Measurements from ENCODE around the gene EGFLAM.

The EGFLAM gene

GRCh38 chr5:38466424-38467189 is 208.2 kb downstream of the EGFLAM start:
- TF ChIP-seq, protein P1, sequence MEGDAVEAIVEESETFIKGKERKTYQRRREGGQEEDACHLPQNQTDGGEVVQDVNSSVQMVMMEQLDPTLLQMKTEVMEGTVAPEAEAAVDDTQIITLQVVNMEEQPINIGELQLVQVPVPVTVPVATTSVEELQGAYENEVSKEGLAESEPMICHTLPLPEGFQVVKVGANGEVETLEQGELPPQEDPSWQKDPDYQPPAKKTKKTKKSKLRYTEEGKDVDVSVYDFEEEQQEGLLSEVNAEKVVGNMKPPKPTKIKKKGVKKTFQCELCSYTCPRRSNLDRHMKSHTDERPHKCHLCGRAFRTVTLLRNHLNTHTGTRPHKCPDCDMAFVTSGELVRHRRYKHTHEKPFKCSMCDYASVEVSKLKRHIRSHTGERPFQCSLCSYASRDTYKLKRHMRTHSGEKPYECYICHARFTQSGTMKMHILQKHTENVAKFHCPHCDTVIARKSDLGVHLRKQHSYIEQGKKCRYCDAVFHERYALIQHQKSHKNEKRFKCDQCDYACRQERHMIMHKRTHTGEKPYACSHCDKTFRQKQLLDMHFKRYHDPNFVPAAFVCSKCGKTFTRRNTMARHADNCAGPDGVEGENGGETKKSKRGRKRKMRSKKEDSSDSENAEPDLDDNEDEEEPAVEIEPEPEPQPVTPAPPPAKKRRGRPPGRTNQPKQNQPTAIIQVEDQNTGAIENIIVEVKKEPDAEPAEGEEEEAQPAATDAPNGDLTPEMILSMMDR (IDR thresholded peaks at IDR 0.05; ENCODE audit: insufficient read depth, low read length, poor library complexity, severe bottlenecking), result no peak
- TF ChIP-seq EZH2phosphoT487 (conservative IDR thresholded peaks at IDR 0.05; ENCODE audit: low read length), result no peak
- no peaks in the 10 kb centered on the region for H3F3A ChIP-seq (ENCODE audit: insufficient read depth)
- no peak overlapping the region for H3K4me2 ChIP-seq (ENCODE audit: low read depth, low read length, poor library complexity, severe bottlenecking)
- no peak overlapping the region for H3K9ac ChIP-seq (ENCODE audit: low read length)
- no peaks in the 10 kb centered on the region for H4K20me1 ChIP-seq (ENCODE audit: low read depth, low read length)
- no peak overlapping the region for H3K4me3 ChIP-seq (ENCODE audit: insufficient read depth, low read length, poor library complexity, severe bottlenecking)
- H3K79me2 ChIP-seq (ENCODE audit: insufficient read depth, low read length), result no peaks in the 10 kb centered on the region
- no peaks in the 10 kb centered on the region for H3K27me3 ChIP-seq (ENCODE audit: low read length)
- no peak overlapping the region for H3K27ac ChIP-seq (ENCODE audit: low read depth, low read length)
- H3K9me2 ChIP-seq (replicated peaks; ENCODE audit: insufficient read depth, low read length), result no peaks in the 10 kb centered on the region
- H3K9me3 ChIP-seq (ENCODE audit: insufficient read depth, low read length), result no peaks in the 10 kb centered on the region
- H3K36me3 ChIP-seq (ENCODE audit: low read length), result no peaks in the 10 kb centered on the region
- H2AFZ ChIP-seq (ENCODE audit: low read depth, low read length, severe bottlenecking), result no peak overlapping the region

DNA sequence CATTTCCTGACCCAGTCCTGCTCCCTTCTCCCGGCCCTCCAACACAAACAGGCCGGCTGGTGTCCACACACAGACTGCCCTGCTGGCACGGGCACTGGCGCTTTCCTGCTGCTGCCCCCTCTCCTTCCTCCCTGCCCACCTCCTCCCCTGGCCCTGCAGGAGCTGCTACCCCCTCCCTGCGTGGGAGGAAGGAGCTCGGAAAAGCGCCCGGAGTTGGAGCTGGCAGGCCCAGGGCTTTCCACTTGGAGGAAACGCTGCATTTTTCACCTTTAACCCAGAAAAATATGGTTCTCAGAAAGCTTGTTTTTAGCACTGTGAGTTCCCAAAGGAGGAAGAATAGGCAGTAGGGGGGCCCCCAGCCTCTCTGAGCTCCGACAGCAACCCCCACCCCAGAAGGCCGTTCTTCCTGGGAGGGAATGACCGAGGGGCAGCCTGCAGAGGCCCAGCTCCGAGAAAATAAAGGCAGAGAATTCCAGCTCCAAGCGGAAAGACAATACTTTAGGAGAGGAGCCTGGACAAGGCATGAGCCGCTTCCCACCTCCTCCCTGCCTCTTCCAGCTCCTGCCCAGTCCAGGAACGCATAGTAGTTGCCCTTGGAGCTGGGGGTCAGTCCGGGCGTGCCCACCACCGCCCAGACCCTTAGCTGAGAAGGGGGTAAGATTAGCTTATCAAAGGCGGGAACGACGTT is 209.1 kb downstream of the EGFLAM start:
- Histone ChIP-seq H3K9me3 (ENCODE audit: insufficient read depth, low read length) (no peaks in the 10 kb centered on the region), H3K9me2 (replicated peaks; ENCODE audit: insufficient read depth, low read length) (no peaks in the 10 kb centered on the region), H3F3A (ENCODE audit: insufficient read depth) (no peaks in the 10 kb centered on the region), H3K9ac (ENCODE audit: low read length) (no peak overlapping the region), H3K27me3 (ENCODE audit: low read length) (no peaks in the 10 kb centered on the region), H3K4me3 (ENCODE audit: insufficient read depth, low read length, poor library complexity, severe bottlenecking) (no peak overlapping the region), H3K79me2 (ENCODE audit: insufficient read depth, low read length) (no peaks in the 10 kb centered on the region), H3K27ac (ENCODE audit: low read depth, low read length) (no peak overlapping the region), H3K36me3 (ENCODE audit: low read length) (no peaks in the 10 kb centered on the region), H3K4me2 (ENCODE audit: low read depth, low read length, poor library complexity, severe bottlenecking) (no peak overlapping the region), H2AFZ (ENCODE audit: low read depth, low read length, severe bottlenecking) (no peak overlapping the region), H4K20me1 (ENCODE audit: low read depth, low read length) (no peaks in the 10 kb centered on the region)
- TF ChIP-seq, protein P1 (IDR thresholded peaks at IDR 0.05; ENCODE audit: insufficient read depth, low read length, poor library complexity, severe bottlenecking), result no peak
- no peak for TF ChIP-seq EZH2phosphoT487 (conservative IDR thresholded peaks at IDR 0.05; ENCODE audit: low read length)

GRCh38 chr5:38468202-38468673 is 209.9 kb downstream of the EGFLAM start:
- no peak overlapping the region for H3K9ac ChIP-seq (ENCODE audit: low read length)
- H3K27me3 ChIP-seq (ENCODE audit: low read length), result no peaks in the 10 kb centered on the region
- H3K4me3 ChIP-seq (ENCODE audit: insufficient read depth, low read length, poor library complexity, severe bottlenecking), result no peak overlapping the region
- H3K4me2 ChIP-seq (ENCODE audit: low read depth, low read length, poor library complexity, severe bottlenecking), result no peak overlapping the region
- TF ChIP-seq, protein P1 (IDR thresholded peaks at IDR 0.05; ENCODE audit: insufficient read depth, low read length, poor library complexity, severe bottlenecking), result no peak
- TF ChIP-seq EZH2phosphoT487 (conservative IDR thresholded peaks at IDR 0.05; ENCODE audit: low read length), result no peak
- no peaks in the 10 kb centered on the region for H3K36me3 ChIP-seq (ENCODE audit: low read length)
- no peaks in the 10 kb centered on the region for H3K9me3 ChIP-seq (ENCODE audit: insufficient read depth, low read length)
- H2AFZ ChIP-seq (ENCODE audit: low read depth, low read length, severe bottlenecking), result no peak overlapping the region
- no peaks in the 10 kb centered on the region for H3K9me2 ChIP-seq (replicated peaks; ENCODE audit: insufficient read depth, low read length)
- no peaks in the 10 kb centered on the region for H4K20me1 ChIP-seq (ENCODE audit: low read depth, low read length)
- no peaks in the 10 kb centered on the region for H3F3A ChIP-seq (ENCODE audit: insufficient read depth)
- no peaks in the 10 kb centered on the region for H3K79me2 ChIP-seq (ENCODE audit: insufficient read depth, low read length)
- no peak overlapping the region for H3K27ac ChIP-seq (ENCODE audit: low read depth, low read length)
